H9 (cell line): ENCODE data around the gene CEP128. TPM values are rescaled to one million over a fixed set of nuclear protein-coding genes. Genes with fewer than 3 reads are reported as not detected.

Source experiments
- DNase-seq: peaks from one replicate; pipeline ENCODE4 v3.0.0-alpha.2; 2017
- H2AFZ ChIP-seq: one replicate; pipeline ENCODE4 v1.6.1; 2013; ENCODE audit warnings: mild to moderate bottlenecking, low read length, control low read depth, moderate library complexity
- H2AK5ac ChIP-seq: 2 replicates; pipeline ENCODE4 v1.6.1; 2013; ENCODE audit warnings: low read length, control low read depth, mixed read lengths; ENCODE audit not compliant: insufficient read length
- H2BK120ac ChIP-seq: one replicate; pipeline ENCODE4 v1.6.1; 2013; ENCODE audit warnings: low read depth, mild to moderate bottlenecking, low read length, control low read depth, inconsistent platforms; ENCODE audit not compliant: poor library complexity, severe bottlenecking
- H2BK12ac ChIP-seq: 2 replicates; pipeline ENCODE4 v1.6.1; 2013; ENCODE audit warnings: low read length, control low read depth, mixed read lengths, low read depth; ENCODE audit not compliant: insufficient read length
- H2BK15ac ChIP-seq: 2 replicates; pipeline ENCODE4 v1.6.1; 2013; ENCODE audit warnings: low read depth, low read length, control low read depth
- H2BK20ac ChIP-seq: one replicate; pipeline ENCODE4 v1.6.1; 2013; ENCODE audit warnings: low read depth, mild to moderate bottlenecking, low read length, control low read depth, inconsistent platforms; ENCODE audit not compliant: poor library complexity, severe bottlenecking
- H2BK5ac ChIP-seq: 2 replicates; pipeline ENCODE4 v1.6.1; 2013; ENCODE audit warnings: low read length, control low read depth, mixed read lengths; ENCODE audit not compliant: insufficient read length
- H3K14ac ChIP-seq: 2 replicates; pipeline ENCODE4 v1.6.1; 2013; ENCODE audit warnings: low read length, control low read depth; ENCODE audit not compliant: insufficient read depth
- H3K18ac ChIP-seq: 2 replicates; pipeline ENCODE4 v1.6.1; 2013; ENCODE audit warnings: low read depth, mild to moderate bottlenecking, mixed read lengths, low read length, control low read depth; ENCODE audit not compliant: insufficient read length
- H3K23ac ChIP-seq: 2 replicates; pipeline ENCODE4 v1.6.1; 2013; ENCODE audit warnings: low read length, control low read depth, mixed read lengths, low read depth; ENCODE audit not compliant: insufficient read length
- H3K23me2 ChIP-seq: 2 replicates; pipeline ENCODE4 v1.6.1; 2013; ENCODE audit warnings: low read depth, mild to moderate bottlenecking, mixed read lengths, low read length, control low read depth; ENCODE audit not compliant: insufficient read length, poor library complexity, severe bottlenecking
- H3K27ac ChIP-seq: 2 replicates; pipeline ENCODE4 v1.5.1; 2013; ENCODE audit warnings: low read length, control low read depth, mixed read lengths, low read depth; ENCODE audit not compliant: insufficient read length
- H3K27me3 ChIP-seq: 2 replicates; pipeline ENCODE4 v1.6.1; 2013; ENCODE audit warnings: low read length, control low read depth, inconsistent platforms; ENCODE audit not compliant: insufficient read depth
- H3K4ac ChIP-seq: 2 replicates; pipeline ENCODE4 v1.6.1; 2013; ENCODE audit warnings: low read depth, mild to moderate bottlenecking, control low read depth, inconsistent platforms, low read length, moderate library complexity
- H3K4me1 ChIP-seq: 2 replicates; pipeline ENCODE4 v1.6.1; 2013; ENCODE audit warnings: low read length, control low read depth, inconsistent platforms; ENCODE audit not compliant: insufficient read depth
- H3K4me2 ChIP-seq: 2 replicates; pipeline ENCODE4 v1.6.1; 2013; ENCODE audit warnings: low read length, control low read depth, mixed read lengths; ENCODE audit not compliant: insufficient read length, insufficient read depth
- H3K56ac ChIP-seq: 2 replicates; pipeline ENCODE4 v1.6.1; 2013; ENCODE audit warnings: low read depth, mild to moderate bottlenecking, mixed read lengths, low read length, control low read depth; ENCODE audit not compliant: insufficient read length
- H3K79me1 ChIP-seq: 2 replicates; pipeline ENCODE4 v1.6.1; 2013; ENCODE audit warnings: low read depth, mild to moderate bottlenecking, moderate library complexity, low read length, control low read depth, inconsistent platforms; ENCODE audit not compliant: insufficient read depth, poor library complexity, severe bottlenecking
- H3K79me2 ChIP-seq: 2 replicates; pipeline ENCODE4 v1.6.1; 2013; ENCODE audit warnings: low read length, control low read depth, inconsistent platforms; ENCODE audit not compliant: insufficient read depth
- H3K9ac ChIP-seq: 2 replicates; pipeline ENCODE4 v1.6.1; 2013; ENCODE audit warnings: low read length, control low read depth, mixed read lengths; ENCODE audit not compliant: insufficient read length; ENCODE audit errors: extremely low read depth
- H3K9me3 ChIP-seq: one replicate; pipeline ENCODE4 v1.6.1; 2013; ENCODE audit warnings: low read depth, low read length, inconsistent platforms; ENCODE audit not compliant: control insufficient read depth
- H3T11ph ChIP-seq: one replicate; pipeline ENCODE4 v1.6.1; 2013; ENCODE audit warnings: mild to moderate bottlenecking, low read length, control low read depth, inconsistent platforms
- H4K20me1 ChIP-seq: one replicate; pipeline ENCODE4 v1.6.1; 2013; ENCODE audit not compliant: control insufficient read depth, insufficient read length, insufficient read depth
- H4K5ac ChIP-seq: 2 replicates; pipeline ENCODE4 v1.6.1; 2013; ENCODE audit warnings: low read depth, mild to moderate bottlenecking, mixed read lengths, low read length, control low read depth; ENCODE audit not compliant: insufficient read length
- H4K8ac ChIP-seq: replicated peaks from 2 replicates; pipeline ENCODE4 v1.6.1; 2013; ENCODE audit warnings: low read length, control low read depth, mixed read lengths, low read depth; ENCODE audit not compliant: insufficient read length
- H4K91ac ChIP-seq: 2 replicates; pipeline ENCODE4 v1.6.1; 2013; ENCODE audit warnings: low read depth, mild to moderate bottlenecking, moderate library complexity, mixed read lengths, low read length, control low read depth; ENCODE audit not compliant: insufficient read length
- H3K27ac Mint-ChIP-seq, 3 experiments: 2 replicates in 2 of 3; 3 replicates in 1 of 3; pipeline ENCODE4 v1.8.0; 2020 to 2021; ENCODE audit warnings: mixed read lengths in 3 of 3, mild to moderate bottlenecking in 1 of 3, moderate library complexity in 1 of 3
- H3K27me3 Mint-ChIP-seq: 2 replicates; pipeline ENCODE4 v1.8.0; 2021; ENCODE audit warnings: low read depth, mild to moderate bottlenecking, moderate library complexity, mixed read lengths
- H3K36me3 Mint-ChIP-seq, 3 experiments: 2 replicates in 2 of 3; 3 replicates in 1 of 3; pipeline ENCODE4 v1.8.0; 2020 to 2021; ENCODE audit warnings: low read depth in 3 of 3, mixed read lengths in 3 of 3; ENCODE audit not compliant: insufficient read depth in 1 of 3
- H3K4me1 Mint-ChIP-seq, 2 experiments: 2 replicates each; pipeline ENCODE4 v1.8.0; 2020; ENCODE audit warnings: mixed read lengths in 2 of 2
- H3K4me3 Mint-ChIP-seq, 2 experiments: 2 replicates in 1 of 2; 3 replicates in 1 of 2; pipeline ENCODE4 v1.8.0; 2020 to 2021; ENCODE audit warnings: mild to moderate bottlenecking in 2 of 2, mixed read lengths in 2 of 2, moderate library complexity in 1 of 2
- H3K9me3 Mint-ChIP-seq, 2 experiments: 2 replicates in 1 of 2; 3 replicates in 1 of 2; pipeline ENCODE4 v1.8.0; 2020; ENCODE audit warnings: mild to moderate bottlenecking in 2 of 2, mixed read lengths in 2 of 2, moderate library complexity in 1 of 2
- CTCF ChIP-seq: fragments of 200-600 bp; sonication (generic); conservative IDR thresholded peaks from 3 replicates; pipeline ENCODE4 v1.8.0; 2021; ENCODE audit warnings: antibody characterized with exemption, mild to moderate bottlenecking
- WGBS: extraction: QIAGEN DNeasy Blood & Tissue Kit; methylation state at CpG from one replicate; pipeline ENCODE4 v1.1.7; 2013; ENCODE audit warnings: missing lambda C conversion rate, low lambda C conversion rate, mixed read lengths; ENCODE audit not compliant: insufficient read length; ENCODE audit errors: extremely low coverage; 5-methylcytosine and 5-hydroxymethylcytosine counted together
- total RNA-seq: library from RNA; stranded (reverse); gene quantifications from 2 replicates; pipeline ENCODE4 v1.2.1, GENCODE V29; 2021

The CEP128 gene
- total RNA-seq, 1 experiment from 2014 or later = 16.3 TPM

- Histone ChIP-seq H3K4ac (no peak overlapping the region), H3K27ac (no peak overlapping the region), H3T11ph (no peak overlapping the region), H3K79me2 (no peaks in the 10 kb centered on the region), H3K14ac (no peak overlapping the region), H3K18ac (no peak overlapping the region), H3K23me2 (no peaks in the 10 kb centered on the region), H3K4me2 (no peak overlapping the region), H2BK120ac (no peak overlapping the region), H2BK20ac (no peak overlapping the region), H4K91ac (no peak overlapping the region), H2AK5ac (no peak overlapping the region), H3K56ac (no peak overlapping the region), H2BK15ac (no peak overlapping the region), H2AFZ (no peak overlapping the region), H4K5ac (no peak overlapping the region), H3K9ac (no peak overlapping the region), H3K27me3 (no peaks in the 10 kb centered on the region), H3K9me3 (no peaks in the 10 kb centered on the region), H3K79me1 (no peaks in the 10 kb centered on the region), H3K23ac (no peak overlapping the region), H2BK5ac (no peak overlapping the region), H2BK12ac (no peak overlapping the region), H3K4me1 (no peaks in the 10 kb centered on the region; the same call in 1 of the 2 replicates), H4K20me1 (no peaks in the 10 kb centered on the region), H4K8ac (no peak overlapping the region)
- Mint-ChIP-seq H3K27me3 (no peaks in the 10 kb centered on the region), H3K27ac (no peak overlapping the region), H3K4me3 (no peak overlapping the region), H3K9me3 (no peaks in the 10 kb centered on the region), H3K4me1 (peaks cover 4 to 7% of the 10 kb centered on the region in 2 experiments), H3K36me3 (no peaks in the 10 kb centered on the region)
- no CpG with 5 or more reads among the region's 4 CpGs for WGBS
- DNase-seq = no peak
- TF ChIP-seq CTCF = no peak
Measured at GRCh38 chr14:80496090-80496489, 445.4 kb downstream of the CEP128 start.
